Forelimb muscle (tissue), 1 donor: Measurements from ENCODE around the gene PRKACA. TPM values are rescaled to one million over a fixed set of nuclear protein-coding genes. Genes with fewer than 3 reads are reported as not detected.

ENCODE experiments used
- DNase-seq: peaks from one replicate; pipeline ENCODE4 v3.0.0-alpha.2; 2013; ENCODE audit warnings: low read depth
- polyA plus RNA-seq: library from polyadenylated mRNA; unstranded; fragments of 120-200 nt; gene quantifications from one replicate; pipeline ENCODE4 v1.2.1, GENCODE V29; 2013; ENCODE audit not compliant: insufficient read length

PRKACA gene
- polyA plus RNA-seq, 1 donor: 501 TPM

DNA sequence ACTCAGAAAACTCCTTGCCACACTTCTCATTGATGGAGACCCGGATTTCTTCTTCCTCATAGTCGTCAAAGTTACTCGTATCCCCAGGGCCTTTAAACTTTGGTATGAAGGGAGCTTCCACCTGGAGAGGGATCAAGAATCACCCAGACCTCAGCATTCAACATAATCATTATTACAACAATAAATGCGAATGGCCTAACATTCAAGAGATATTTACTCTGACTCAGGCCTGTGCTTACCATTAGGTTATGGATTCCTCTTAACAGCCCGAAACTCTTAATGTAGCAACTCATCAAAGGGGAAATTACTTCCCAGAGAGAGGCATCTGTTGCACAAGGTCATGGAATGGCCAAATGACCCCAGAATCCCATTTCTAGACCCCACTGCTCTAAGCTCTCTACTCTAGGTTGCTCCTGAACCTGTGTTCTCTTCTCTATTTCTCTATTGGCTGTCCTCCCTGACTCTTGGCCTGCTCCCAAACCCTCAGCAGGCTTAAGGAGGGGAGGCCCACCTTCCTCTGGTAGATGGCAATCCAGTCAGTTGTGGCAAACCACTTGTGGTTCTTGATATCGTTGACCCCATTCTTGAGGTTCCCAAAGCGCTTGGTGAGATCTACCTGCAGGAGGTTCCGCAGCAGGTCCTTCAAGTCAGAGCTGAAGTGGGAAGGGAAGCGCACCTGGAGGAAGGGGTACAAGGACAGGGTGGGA, 24.3 kb downstream of the PRKACA start:
- DNase-seq: no peak

DNA sequence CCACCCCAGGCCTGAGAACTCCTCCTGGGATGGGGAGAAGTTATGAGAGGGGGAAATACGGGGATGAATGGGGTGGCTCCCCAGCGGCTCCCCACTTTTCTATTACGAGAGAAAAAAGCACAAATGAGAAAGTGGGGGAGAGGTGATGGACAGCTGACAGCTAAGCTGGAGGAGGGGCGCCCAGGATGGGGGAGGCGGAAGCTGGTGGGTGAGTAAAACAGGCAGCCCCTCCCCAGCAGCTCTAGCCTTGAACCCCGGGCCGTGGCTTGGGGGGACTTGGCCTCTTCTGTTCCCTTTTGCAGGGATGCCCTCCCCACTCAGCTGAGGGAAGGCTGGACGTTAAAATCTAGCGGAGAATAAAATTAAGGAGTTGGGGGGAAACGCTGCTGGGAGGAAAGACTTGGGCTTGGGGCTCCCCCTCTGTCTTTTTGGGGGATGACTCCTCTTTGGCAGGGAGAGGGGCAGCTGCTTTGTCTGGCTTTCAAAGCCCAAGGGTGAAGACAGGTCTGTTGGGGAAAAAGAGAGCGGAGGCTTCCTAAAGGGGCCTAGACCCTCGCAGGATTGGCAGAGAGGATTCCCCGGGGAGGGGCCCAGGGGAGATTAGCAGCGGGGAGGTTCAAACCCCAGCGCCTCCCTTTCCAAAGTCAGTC, 25.6 kb downstream of the PRKACA start:
- no peak for DNase-seq

DNA sequence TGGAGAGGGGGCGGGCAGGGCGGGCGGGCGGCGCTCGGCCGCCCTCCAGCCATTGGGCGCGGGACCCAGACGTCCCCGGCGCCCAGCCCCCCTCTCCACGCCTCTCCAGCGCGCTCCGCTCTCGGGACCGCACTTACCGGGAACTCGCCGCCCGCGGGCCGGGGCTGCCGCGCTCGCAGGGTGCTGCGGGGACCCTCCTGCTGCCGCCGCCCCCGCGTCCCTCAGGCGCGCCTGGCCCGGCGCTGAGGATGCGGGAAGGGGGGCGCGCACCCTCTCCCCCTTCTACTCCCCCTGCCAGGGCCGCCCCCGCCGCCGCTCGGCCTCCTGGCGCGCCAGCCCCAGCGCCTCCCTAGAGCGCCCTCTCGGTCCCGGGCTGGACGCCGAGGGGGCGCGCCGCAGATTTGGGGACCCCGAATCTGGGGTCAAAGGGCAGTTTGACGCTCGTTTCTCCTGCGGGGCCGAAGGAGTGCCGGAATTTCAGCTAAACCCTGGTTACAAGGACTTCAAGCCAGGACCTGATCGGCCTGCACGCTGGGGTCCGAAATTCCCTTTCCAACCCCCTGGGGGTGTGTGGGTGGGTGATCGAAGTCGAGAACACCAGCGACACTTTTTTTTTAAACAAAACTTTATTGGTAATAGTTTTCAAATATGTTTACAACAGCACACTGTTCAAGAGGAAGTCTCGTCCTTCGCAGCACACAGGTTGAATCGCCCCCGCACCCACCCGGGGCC, 26.3 kb downstream of the PRKACA start:
- DNase-seq: no peak

DNA sequence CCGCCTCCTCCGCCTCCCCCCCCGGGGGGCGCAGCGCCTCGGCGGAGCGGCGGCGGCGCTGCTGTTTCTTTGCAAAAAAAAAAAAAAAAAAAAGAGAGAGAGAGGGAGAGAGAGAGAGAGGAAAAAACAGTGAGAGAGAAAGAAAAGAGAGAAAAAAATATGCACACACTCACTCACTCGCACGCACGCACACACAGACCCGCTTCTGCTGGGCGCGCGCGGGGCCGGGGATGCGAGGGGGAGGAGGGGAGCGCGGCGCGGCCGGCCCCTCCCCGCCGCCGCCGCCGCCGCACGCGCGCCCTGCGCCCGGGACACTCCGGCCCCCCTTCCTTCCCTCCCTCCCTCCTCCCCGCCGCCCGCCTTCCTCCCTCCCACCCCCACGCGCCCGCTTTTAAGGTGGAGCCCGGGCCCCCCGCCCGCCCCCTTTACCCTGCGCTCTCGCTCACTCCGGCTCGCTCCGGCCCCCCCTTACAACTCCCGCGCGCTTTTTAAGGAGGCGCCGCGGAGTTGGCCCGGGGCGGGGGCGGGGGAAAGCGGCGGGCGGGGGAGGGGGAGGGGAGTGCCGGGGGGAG, 27.0 kb downstream of the PRKACA start, which contains the start of gene SAMD1:
SAMD1 (minus strand) TSS at position 243 of the 572 bp plus-strand sequence.
- DNase-seq: no peak

DNA sequence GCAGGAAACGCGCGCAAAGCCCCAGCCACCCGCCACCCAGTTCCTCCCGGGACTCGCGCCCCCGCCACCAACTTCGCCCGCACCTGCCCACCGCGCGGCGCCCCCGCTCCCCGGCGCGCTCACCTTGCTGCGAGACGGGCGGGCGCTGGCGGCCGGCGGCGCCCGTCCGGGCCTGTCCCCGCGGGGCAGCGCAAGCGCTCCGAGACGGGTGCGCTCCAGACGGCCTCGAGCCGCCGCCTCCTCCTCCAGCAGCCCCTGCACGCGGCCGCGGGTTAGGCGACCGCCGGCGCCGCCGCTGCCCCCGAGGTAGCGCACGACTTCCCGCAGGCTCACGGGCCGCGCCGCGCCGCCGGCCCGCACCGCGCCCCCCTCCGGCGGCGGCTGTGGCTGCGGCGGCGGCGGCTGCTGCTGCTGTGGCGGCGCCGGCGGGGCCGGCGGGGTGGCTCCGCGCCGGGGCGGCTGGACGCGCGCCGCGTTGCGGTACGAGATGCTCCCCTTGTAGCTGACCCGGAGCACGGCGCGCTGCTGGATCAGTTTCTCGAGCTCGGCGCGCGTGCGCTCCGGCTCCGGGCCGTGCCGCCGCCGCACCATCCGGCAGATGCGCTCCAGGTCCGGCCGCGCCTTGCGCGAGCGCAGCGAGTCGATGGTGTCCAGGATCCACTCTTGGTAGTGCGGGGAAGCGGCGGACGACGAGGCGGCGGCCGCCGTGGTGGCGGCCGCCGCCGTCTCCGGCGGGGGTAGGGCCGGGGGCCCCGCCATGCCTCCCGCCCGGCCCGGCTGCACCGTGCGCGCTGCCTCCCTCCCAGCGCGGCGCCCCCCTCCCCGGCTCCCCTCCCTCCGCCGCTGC, 27.7 kb downstream of the PRKACA start:
- no peak for DNase-seq

DNA sequence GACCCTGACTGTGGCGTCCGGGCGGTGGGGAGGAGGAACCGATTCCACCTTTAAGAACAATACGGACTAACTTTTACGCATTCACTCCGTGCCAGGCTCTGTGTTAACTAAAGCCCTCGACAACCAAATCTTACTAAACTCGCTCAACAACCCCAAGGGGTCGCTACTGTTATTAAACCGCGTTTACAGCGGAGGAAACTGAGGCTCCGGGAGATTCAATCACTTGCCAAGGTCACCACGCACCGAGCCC, 28.2 kb downstream of the PRKACA start:
- no peak for DNase-seq

DNA sequence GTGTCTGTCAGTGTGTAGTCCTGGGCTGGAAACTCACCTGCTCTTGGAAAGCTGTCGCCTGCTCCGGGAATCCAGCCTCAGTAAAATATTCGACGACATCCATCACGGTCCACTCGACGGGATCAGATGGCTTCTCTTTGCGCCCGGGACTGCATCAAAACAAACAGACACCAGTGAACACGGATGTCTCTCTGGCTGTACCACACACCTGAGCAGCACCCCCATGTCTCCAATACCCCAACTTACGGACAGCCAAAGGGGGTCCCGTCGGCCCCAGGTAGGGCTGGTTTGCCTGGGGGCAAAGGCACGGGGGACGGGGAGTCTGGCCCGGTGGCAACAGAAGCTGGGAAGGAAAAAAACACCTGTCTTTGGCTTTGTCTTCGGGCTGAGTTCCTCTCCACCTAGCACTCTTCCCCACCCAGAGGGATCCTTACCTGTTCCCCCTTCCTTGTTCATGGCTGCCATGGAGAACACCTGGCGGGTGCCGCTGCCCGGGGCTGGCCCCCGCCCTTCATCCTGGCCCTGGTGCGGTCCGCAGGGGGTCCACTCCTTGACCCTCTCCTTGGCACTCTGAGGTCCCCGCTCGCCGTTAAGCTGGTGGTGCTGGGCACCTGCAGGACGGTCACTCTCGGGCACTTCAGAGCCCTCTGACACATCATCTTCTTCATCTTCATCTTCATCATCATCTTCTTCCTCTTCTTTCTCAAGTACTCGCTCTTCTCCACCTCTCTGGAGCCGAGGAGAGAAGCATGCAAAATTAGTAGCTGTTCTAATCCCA, 28.7 kb downstream of the PRKACA start:
- no peak for DNase-seq

DNA sequence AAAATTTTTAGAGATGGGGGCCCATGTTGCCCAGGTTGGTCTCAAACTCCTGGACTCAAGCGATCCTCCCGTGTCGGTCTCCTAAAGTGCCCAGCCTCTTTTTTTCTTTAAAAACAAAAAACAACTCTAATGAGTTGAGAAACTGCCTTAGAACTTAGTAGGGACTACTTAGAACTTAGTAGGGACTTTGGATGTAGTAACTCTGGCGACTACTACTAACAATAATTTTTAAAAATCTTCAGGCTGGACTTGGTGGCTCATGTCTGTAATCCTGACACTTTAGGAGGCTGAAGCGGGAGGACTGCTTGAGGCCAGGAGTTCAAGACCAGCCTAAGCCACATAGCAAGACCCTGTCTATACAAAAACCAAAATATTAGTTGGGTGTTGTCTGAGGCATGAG, 31.5 kb downstream of the PRKACA start:
- no peak for DNase-seq

DNA sequence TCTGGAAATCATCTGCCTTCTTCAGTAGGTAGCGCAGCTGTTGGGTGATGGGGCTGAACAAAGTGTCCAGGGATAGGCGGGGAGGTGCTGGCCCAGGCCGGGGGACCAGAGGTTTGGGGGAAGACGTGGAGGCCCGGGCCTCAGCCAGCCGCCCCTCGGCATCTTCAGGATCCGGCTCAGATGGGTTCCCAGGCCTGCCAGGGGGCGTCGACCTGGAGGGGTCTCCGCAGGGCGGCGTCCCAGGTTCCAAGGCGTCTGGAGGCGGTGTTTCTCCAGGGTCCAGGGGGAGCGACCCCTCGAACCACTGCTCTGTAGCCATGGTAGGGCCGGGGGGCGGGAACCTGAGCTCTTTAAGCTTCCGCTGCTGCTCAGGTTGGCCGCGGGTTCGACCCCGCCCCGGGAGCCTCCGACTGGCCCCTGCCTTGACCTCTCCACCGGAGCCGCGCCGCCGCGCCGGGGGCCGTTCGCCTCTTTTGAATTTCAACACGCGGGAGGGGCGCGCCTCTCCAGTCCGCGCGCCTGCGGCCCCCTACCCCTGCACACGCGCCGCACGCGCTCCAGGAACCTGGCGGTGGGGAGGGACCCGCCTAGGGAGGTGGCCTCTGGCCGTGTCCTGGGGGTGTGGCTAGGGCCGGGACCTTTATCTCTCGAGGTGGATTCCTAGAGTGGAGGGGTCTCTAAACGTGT, 32.1 kb downstream of the PRKACA start, which contains the start of gene C19orf67:
C19orf67 (minus strand) TSS at position 475 of the 687 bp plus-strand sequence; CDS start at position 319, 156 bp downstream.
- no peak for DNase-seq

DNA sequence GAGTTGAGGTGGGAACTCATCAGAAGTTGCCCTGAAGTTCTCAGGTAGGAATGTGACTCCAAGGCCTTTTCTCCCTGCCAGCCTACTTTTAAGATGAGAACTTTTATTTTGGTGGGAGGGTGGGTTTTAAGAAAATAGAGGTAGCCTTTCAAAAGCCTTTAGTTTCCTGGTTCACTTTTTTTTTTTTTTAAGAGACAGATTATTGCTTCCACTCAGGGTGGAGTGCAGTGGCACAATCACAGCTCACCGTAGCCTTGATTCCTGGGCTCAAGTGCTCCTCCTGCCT, 34.9 kb downstream of the PRKACA start:
- no peak for DNase-seq

DNA sequence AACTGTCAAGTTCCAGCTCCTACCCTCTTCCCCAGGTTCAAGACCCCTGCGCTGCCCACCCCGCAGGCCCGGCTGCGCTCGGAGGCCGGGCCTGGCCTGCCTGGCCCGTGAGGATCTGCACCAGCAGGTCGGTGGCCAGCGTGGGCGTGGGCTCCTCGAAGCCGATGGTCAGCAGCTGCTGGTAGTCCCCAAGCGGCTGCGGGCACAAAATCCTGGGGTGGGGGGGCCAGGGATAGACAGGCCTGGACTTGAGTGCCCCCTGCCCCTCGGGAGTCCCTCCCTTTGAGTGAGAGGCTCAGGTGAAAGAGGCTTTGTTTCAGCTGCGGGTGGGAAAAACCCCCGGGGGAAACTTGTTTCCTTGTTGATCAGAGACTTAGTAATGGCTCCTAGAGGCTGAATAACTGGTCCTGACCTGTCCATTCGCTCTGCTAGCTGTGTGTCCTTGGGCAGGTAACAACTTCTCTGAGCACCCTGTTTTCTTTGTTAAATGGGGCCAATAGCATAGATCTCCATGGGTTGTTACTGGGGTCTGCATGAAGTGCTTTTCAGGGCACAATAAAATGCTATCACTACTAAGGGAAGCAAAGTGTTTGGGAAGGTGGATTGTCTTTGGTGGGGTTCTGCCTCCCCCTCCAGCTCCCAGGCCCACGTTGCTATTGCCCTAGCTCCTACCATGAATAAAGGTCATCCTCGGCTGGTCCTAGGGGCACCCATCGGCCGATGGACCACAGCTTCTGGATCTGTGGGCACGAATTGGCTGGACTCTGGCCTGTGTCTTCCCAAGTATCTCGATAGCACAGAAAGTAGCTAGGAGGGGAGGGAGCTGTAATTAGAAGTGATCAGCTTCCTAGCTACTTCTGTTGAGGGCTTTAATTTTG, 35.5 kb downstream of the PRKACA start:
- DNase-seq: no peak

DNA sequence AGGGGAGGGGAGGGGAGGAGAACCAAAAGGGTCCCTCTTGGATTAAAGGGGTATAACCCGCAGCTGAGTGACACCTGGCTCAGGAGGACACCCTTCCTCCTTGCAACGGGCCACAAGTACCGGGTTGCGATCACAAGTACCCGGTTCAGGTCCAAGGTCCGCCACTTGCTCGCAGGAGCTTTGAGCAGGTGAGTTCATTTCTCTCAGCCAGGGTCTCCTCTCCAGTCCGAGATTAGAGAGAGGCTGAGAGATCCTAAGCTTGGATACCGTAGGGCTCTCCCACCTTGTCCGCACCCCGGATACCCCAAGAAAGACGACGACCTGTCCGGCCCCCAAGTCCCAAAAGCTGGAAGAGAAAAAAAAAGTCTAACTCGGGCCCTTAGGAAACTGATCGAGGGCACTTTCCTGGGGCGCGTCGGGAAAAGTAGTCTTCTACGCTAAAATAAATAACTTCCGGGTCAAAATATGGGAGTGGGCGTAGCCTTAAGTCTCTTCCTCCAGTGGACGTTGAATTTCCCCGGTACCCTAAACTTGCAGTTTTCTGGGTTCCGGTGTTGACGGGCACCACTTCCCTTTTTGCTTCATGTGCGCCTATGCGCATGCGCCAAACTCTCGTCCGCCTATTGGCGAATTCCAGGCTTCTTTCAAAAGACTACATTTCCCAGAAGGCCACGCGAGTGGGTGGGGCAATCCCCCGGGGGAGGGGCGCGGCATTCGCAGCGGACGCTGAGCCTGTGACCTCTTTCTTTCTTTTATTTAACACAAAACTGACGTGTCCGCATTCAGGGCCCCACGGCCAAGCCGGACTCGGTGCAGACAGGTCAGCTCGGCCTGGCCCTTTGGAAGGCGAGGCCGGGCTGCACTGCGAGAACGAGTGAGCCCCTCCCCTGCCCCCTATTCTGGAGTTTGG, 36.4 kb downstream of the PRKACA start:
- peak; percentile 100 for DNase-seq

DNA sequence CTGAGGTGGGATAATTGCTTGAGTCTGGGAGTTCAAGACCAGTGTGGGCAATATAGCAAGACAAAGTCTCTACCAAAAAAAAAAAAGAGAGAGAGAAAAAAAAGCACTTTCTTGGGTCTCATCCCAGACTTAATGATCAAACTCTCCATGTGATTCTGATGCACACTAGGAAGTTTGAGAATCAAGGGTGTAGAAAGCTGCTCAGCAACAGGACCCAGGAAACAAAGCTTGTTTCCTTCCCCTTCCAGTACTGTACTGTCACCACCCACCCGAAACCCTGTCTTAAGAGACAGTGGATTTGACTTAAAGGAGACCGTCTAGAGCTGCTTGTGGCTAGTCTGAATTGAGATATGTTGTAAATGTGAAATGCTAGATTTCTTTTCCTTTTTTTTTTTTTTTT, 39.2 kb downstream of the PRKACA start:
- no peak for DNase-seq

DNA sequence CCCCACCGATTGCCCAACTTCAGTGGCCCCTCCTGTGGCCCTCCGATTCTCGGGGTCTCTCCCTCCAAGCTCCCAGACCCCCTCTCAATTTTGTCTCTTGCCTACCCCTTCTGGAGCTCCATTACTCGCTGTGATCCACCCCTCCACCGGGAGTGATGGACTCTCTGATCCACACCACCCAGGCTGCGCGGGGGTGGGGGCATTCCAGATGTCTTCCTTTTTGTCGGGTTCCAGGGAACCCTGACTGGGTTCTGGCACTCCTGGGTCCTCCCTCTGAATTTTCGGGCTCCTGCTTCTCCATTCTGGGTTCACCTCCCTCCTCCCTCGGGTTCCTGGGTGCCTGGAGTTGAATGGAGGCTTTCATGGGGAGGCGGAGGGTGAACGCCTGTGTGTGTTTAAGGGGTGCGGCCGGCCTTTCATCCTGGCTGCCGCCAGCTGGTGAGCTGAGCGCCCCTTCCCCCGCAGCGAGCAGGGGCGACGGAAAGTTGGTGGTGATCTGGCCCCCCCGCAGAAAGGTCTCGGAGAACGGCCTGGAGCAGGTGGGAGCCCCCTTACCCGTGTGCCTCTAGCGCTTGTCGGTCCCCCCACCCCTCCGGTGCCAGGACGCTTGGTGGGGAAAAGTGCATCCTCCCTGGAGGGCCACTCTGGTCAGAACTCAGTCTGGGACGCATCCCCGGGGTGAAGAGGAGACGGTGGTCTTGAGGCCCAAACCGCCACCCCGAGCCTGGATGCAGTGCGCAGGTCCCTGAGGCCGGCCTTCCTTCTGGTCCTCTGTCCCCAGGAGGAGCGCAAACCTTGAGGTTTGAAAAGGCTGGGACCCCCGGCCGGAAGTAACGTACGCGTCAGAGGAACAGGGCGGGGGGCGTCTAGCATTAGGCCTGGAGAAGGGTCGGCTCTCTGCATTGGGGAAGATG, 43.4 kb downstream of the PRKACA start:
- DNase-seq: no peak

DNA sequence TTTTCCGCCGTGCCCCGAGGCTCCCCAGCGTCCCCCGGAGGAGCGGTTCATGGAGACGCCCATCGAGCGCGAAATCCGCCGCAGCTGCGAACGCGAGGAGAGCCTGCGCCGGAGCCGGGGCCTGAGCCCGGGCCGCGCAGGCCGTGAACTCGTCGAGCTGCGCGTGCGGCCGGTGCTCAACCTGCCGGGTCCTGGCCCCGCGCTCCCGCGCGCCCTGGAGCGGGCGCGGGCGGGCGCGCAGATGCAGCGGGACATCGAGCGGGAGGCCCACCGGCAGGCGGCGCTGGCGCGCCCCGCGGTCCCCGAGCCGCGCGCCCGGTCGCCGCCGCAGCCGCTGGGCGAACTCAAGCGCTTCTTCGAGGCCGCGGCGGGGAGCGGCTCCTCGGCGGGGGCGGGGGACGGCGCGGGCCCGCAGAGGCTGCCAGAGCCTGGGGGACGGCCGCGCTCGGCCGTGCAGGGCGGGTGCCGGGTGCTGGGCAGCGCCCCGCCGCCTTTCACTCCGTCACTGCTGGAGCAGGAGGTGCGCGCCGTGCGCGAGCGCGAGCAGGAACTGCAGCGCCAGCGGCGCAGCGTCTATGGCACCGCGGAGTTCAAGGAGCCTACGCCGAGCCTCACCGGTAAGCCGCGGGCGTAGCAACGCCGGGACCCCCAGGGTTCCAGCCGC, 44.2 kb downstream of the PRKACA start:
- no peak for DNase-seq

DNA sequence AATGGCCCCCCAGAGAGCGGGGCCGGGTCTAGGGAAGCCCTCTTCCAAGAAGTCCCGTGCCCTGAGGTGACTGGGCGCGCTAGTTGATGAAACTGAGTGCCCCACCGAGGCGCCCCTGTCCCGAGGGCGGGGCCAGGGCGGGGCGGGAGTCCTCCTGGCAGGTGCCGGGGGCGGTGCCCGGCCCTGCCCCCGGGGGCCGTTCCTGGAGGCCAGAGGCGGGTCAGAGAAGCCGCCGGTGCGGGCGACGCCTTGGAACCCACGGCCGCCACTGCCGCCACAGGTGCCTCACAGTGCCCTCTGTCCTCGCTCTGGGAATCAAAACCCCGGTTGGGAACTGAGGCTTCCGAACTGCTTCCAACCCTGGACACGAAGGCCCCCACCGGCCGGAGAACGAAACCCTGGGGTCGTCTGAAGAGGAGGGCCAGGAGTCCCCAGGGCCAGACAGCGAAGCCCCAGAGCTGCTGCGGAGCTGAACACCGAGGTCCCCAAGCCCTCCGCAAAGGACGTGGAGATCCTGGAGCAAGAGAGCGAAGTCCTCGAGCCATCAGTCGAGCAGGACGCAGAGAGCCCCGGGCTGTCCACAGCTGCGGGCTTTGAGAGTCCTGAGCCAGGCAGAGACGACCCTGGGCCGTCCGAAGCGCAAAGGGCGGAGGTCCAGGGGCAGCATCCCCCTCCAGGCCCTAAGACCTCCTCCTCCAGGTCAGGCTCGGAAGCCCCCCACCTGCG, 44.9 kb downstream of the PRKACA start, which contains the start of gene MISP3:
MISP3 (plus strand) TSS at position 252 of the 726 bp plus-strand sequence. CDS start 524 bp downstream, outside the sequence.
- DNase-seq: no peak
